HFFc6 (cell line): ENCODE results near the gene BBS1. TPM values are rescaled to one million over a fixed set of nuclear protein-coding genes. Genes with fewer than 3 reads are reported as not detected.

ENCODE experiments used
- DNase-seq: peaks from one replicate; pipeline ENCODE4 v3.0.0-alpha.2; 2018
- H3K27ac Mint-ChIP-seq: 2 replicates; pipeline ENCODE4 v1.8.0; 2020; ENCODE audit warnings: mild to moderate bottlenecking, mixed read lengths
- H3K27me3 Mint-ChIP-seq: 2 replicates; pipeline ENCODE4 v1.8.0; 2021; ENCODE audit warnings: mild to moderate bottlenecking, moderate library complexity, mixed read lengths; ENCODE audit not compliant: insufficient read depth
- H3K36me3 Mint-ChIP-seq: 2 replicates; pipeline ENCODE4 v1.8.0; 2021; ENCODE audit warnings: low read depth, mixed read lengths
- H3K4me1 Mint-ChIP-seq: 2 replicates; pipeline ENCODE4 v1.8.0; 2020; ENCODE audit warnings: low read depth, mixed read lengths
- H3K4me3 Mint-ChIP-seq: 2 replicates; pipeline ENCODE4 v1.8.0; 2020; ENCODE audit warnings: mild to moderate bottlenecking, moderate library complexity, mixed read lengths
- H3K9me3 Mint-ChIP-seq: 2 replicates; pipeline ENCODE4 v1.8.0; 2020; ENCODE audit warnings: mild to moderate bottlenecking, mixed read lengths
- total RNA-seq, 6 experiments: library from RNA; stranded (reverse); fragmentation: NEBNext Ultra II Directional; extraction: Animal tissue kit (Norgen Biotek cat#: 25700); gene quantifications; 2 replicates in 1 of 6; 3 replicates in 5 of 6; pipeline ENCODE4 v1.2.3, GENCODE V29; 2021
- TF ChIP-seq, protein P1 (sequence below): fragments of 200-600 bp; sonication (generic); IDR thresholded peaks from 2 replicates; pipeline ENCODE4 v1.5.0; 2021; ENCODE audit warnings: antibody characterized with exemption, mild to moderate bottlenecking

Gene BBS1
- total RNA-seq, 6 experiments from 2014 or later = 14.9 to 21.4 (median 17.3) TPM

- no peaks in the 10 kb centered on the region for H3K4me1 Mint-ChIP-seq
Measured at GRCh38 chr11:66556086-66556485, 45.7 kb downstream of the BBS1 start.

GRCh38 chr11:66557733-66558326 lies 47.4 kb downstream of the BBS1 start:
- no peaks in the 10 kb centered on the region for H3K9me3 Mint-ChIP-seq
- no peaks in the 10 kb centered on the region for H3K4me1 Mint-ChIP-seq
- TF ChIP-seq, protein P1, sequence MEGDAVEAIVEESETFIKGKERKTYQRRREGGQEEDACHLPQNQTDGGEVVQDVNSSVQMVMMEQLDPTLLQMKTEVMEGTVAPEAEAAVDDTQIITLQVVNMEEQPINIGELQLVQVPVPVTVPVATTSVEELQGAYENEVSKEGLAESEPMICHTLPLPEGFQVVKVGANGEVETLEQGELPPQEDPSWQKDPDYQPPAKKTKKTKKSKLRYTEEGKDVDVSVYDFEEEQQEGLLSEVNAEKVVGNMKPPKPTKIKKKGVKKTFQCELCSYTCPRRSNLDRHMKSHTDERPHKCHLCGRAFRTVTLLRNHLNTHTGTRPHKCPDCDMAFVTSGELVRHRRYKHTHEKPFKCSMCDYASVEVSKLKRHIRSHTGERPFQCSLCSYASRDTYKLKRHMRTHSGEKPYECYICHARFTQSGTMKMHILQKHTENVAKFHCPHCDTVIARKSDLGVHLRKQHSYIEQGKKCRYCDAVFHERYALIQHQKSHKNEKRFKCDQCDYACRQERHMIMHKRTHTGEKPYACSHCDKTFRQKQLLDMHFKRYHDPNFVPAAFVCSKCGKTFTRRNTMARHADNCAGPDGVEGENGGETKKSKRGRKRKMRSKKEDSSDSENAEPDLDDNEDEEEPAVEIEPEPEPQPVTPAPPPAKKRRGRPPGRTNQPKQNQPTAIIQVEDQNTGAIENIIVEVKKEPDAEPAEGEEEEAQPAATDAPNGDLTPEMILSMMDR = no peak
- peaks cover 25% of the 10 kb centered on the region for H3K27me3 Mint-ChIP-seq
- DNase-seq = no peak
- H3K27ac Mint-ChIP-seq = no peak overlapping the region
- no peaks in the 10 kb centered on the region for H3K36me3 Mint-ChIP-seq
- H3K4me3 Mint-ChIP-seq = no peak overlapping the region

More at GRCh38 chr11:66556086-66556485, 45.7 kb downstream of the BBS1 start:
- TF ChIP-seq, protein P1 = no peak
- no peaks in the 10 kb centered on the region for H3K9me3 Mint-ChIP-seq
- H3K4me3 Mint-ChIP-seq = no peak overlapping the region
- peaks cover 27% of the 10 kb centered on the region for H3K27me3 Mint-ChIP-seq
- no peaks in the 10 kb centered on the region for H3K36me3 Mint-ChIP-seq
- DNase-seq = no peak
- no peak overlapping the region for H3K27ac Mint-ChIP-seq

GRCh38 chr11:66559142-66559865 lies 48.9 kb downstream of the BBS1 start:
- Mint-ChIP-seq H3K27ac (no peak overlapping the region), H3K27me3 (peaks cover 24% of the 10 kb centered on the region), H3K4me3 (no peak overlapping the region), H3K9me3 (no peaks in the 10 kb centered on the region), H3K4me1 (no peaks in the 10 kb centered on the region), H3K36me3 (no peaks in the 10 kb centered on the region)
- TF ChIP-seq, protein P1 = no peak
- DNase-seq = no peak

GRCh38 chr11:66559866-66560676 lies 49.6 kb downstream of the BBS1 start:
- TF ChIP-seq, protein P1 = no peak
- H3K4me3 Mint-ChIP-seq = no peak overlapping the region
- H3K36me3 Mint-ChIP-seq = no peaks in the 10 kb centered on the region
- H3K9me3 Mint-ChIP-seq = no peaks in the 10 kb centered on the region
- H3K27me3 Mint-ChIP-seq = peaks cover 21% of the 10 kb centered on the region
- no peaks in the 10 kb centered on the region for H3K4me1 Mint-ChIP-seq
- no peak for DNase-seq
- H3K27ac Mint-ChIP-seq = no peak overlapping the region

DNA sequence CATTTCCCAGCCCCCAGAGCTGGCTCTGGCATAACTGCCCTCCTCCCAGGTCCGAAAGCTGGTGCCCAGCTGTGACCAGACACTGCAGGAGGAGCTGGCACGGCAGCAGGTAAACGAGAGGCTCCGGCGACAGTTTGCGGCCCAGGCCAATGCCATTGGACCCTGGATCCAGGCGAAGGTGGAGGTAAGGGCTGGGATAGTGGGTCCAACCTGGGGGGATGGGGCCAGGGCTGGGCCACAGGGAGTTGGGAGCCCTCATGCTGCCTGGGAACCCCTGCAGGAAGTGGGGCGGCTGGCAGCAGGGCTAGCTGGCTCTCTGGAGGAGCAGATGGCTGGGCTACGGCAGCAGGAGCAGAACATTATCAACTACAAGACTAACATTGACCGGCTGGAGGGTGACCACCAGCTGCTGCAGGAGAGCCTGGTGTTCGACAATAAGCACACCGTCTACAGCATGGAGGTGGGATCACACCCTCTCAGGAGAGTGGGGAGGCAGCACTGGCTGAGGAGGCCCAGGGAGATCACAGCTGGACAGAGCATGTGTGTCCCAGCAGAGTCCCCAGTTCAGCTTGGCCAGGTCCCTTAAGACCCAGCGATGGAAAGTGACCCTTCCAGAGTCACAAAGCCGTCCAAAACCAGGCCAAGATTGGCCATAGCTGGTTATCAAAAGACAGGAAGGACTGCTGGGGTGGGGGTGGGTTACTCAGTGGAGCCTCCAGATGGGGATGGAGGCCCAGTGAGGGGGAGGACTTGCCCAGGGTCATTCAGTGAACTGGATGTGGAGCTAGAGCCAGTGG lies 50.9 kb downstream of the BBS1 start:
- Mint-ChIP-seq H3K4me1 (no peaks in the 10 kb centered on the region), H3K9me3 (no peaks in the 10 kb centered on the region), H3K27me3 (peaks cover 16% of the 10 kb centered on the region), H3K4me3 (no peak overlapping the region), H3K27ac (no peak overlapping the region), H3K36me3 (no peaks in the 10 kb centered on the region)
- no peak for DNase-seq
- TF ChIP-seq, protein P1 = no peak
